Spleen (tissue), 11 donors: ENCODE data around the gene EFNA3. TPM values are rescaled to one million over a fixed set of nuclear protein-coding genes. Genes with fewer than 3 reads are reported as not detected.

Experiments used
- DNase-seq: peaks from one replicate; pipeline ENCODE4 v3.0.0-alpha.2; 2020
- H3K27ac ChIP-seq, 8 donors: fragments of 200-600 bp; sonication (generic) in 7 of 8; 1 replicate in 4 of 8; 2 replicates in 4 of 8; pipeline versions ENCODE4 v1.5.0 to v1.8.0; 2016 to 2021; ENCODE audit warnings: inconsistent platforms in 4 of 8, mild to moderate bottlenecking in 4 of 8, moderate library complexity in 1 of 8
- H3K27me3 ChIP-seq, 7 donors: fragments of 200-600 bp; sonication (generic) in 6 of 7; replicated peaks in 1 of 7; 1 replicate in 4 of 7; 2 replicates in 3 of 7; pipeline versions ENCODE4 v1.5.0 to v1.8.0; 2016 to 2021; ENCODE audit warnings: inconsistent platforms in 3 of 7, mild to moderate bottlenecking in 1 of 7
- H3K36me3 ChIP-seq, 6 donors: fragments of 200-600 bp; sonication (generic) in 5 of 6; 1 replicate in 4 of 6; 2 replicates in 2 of 6; pipeline versions ENCODE4 v1.5.0 to v1.8.0; 2016 to 2021; ENCODE audit warnings: inconsistent platforms in 2 of 6
- H3K4me1 ChIP-seq, 6 donors: fragments of 200-600 bp; sonication (generic) in 5 of 6; 1 replicate in 3 of 6; 2 replicates in 3 of 6; pipeline versions ENCODE4 v1.5.0 to v1.8.0; 2016 to 2021; ENCODE audit warnings: inconsistent platforms in 3 of 6
- H3K4me3 ChIP-seq, 8 donors: fragments of 200-600 bp; sonication (generic) in 7 of 8; 1 replicate in 4 of 8; 2 replicates in 4 of 8; pipeline versions ENCODE4 v1.5.0 to v1.8.0; 2016 to 2021; ENCODE audit warnings: inconsistent platforms in 4 of 8, mild to moderate bottlenecking in 4 of 8, moderate library complexity in 2 of 8
- H3K9me3 ChIP-seq, 8 donors: fragments of 200-600 bp; sonication (generic) in 7 of 8; 1 replicate in 4 of 8; 2 replicates in 4 of 8; pipeline versions ENCODE4 v1.5.0 to v1.8.0; 2016 to 2021; ENCODE audit warnings: inconsistent platforms in 4 of 8
- POLR2A ChIP-seq, 3 donors: fragments of 450-650 bp; IDR thresholded peaks; one replicate each; pipeline ENCODE4 v1.5.1; 2017; ENCODE audit warnings: antibody characterized with exemption in 3 of 3, mild to moderate bottlenecking in 1 of 3
- POLR2AphosphoS5 ChIP-seq, 3 donors: sonication (generic); formaldehyde crosslinking; IDR thresholded peaks; one replicate each; pipeline ENCODE4 v1.5.1; 2017; ENCODE audit warnings: antibody characterized with exemption in 3 of 3
- WGBS, 5 donors: extraction: QIAGEN DNeasy Blood & Tissue Kit in 3 of 5; methylation state at CpG; one replicate each; pipeline versions ENCODE4 v1.1.5 to v1.1.7; 2013 to 2018; 5-methylcytosine and 5-hydroxymethylcytosine counted together
- intact Hi-C: fragments of 100-400 bp; cut with DNase I; formaldehyde crosslinking; loops from one replicate; pipeline ENCODE4 v1.15.0; 2023; ENCODE audit warnings: low total_unique reads
- polyA plus RNA-seq, 3 donors: library from polyadenylated mRNA; stranded (reverse); fragments of 200-250 nt; gene quantifications; one replicate each; pipeline ENCODE4 v1.2.1, GENCODE V29; 2013
- total RNA-seq, 7 donors: library from RNA; depleted of rRNA in 3 of 7; stranded (reverse); fragments of >200 nt in 3 of 7; fragmentation: NEBNext Ultra II Directional in 4 of 7; extraction: Animal tissue kit (Norgen Biotek cat#: 25700) in 4 of 7; gene quantifications; one replicate each; pipeline versions ENCODE4 v1.1.0 to v1.2.1, GENCODE V29; 2016 to 2021
- TF ChIP-seq, protein P1 (sequence below), 11 experiments: fragments of 200-600 bp in 7 of 11; fragments of 450-650 bp in 4 of 11; sonication (generic) in 4 of 11; IDR thresholded peaks in 8 of 11; conservative IDR thresholded peaks in 3 of 11; 1 replicate in 7 of 11; 2 replicates in 4 of 11; pipeline versions ENCODE4 v1.4.0 to v1.8.0; 2016 to 2021; ENCODE audit warnings: antibody characterized with exemption in 11 of 11, inconsistent platforms in 4 of 11, mild to moderate bottlenecking in 1 of 11
- donor health status: healthy with polysubstance abuse.
- donor health status: DM: no; HTN: no; CAD: no; lungs with moderate emphysema.
- donor health status: DM: no; HTN: no; CAD: no.
- donor health status: Bipolar disorder and iron deficiency.
- donor health status: healthy.
- donor health status: DM: no; HTN: no; CAD: no.
- donor health status: DM: yes; HTN: yes; CAD: no.

The EFNA3 gene
- total and polyA plus RNA-seq, 10 donors, result 1.4 to 4.3 (median 1.9) TPM; not detected in 1

DNA sequence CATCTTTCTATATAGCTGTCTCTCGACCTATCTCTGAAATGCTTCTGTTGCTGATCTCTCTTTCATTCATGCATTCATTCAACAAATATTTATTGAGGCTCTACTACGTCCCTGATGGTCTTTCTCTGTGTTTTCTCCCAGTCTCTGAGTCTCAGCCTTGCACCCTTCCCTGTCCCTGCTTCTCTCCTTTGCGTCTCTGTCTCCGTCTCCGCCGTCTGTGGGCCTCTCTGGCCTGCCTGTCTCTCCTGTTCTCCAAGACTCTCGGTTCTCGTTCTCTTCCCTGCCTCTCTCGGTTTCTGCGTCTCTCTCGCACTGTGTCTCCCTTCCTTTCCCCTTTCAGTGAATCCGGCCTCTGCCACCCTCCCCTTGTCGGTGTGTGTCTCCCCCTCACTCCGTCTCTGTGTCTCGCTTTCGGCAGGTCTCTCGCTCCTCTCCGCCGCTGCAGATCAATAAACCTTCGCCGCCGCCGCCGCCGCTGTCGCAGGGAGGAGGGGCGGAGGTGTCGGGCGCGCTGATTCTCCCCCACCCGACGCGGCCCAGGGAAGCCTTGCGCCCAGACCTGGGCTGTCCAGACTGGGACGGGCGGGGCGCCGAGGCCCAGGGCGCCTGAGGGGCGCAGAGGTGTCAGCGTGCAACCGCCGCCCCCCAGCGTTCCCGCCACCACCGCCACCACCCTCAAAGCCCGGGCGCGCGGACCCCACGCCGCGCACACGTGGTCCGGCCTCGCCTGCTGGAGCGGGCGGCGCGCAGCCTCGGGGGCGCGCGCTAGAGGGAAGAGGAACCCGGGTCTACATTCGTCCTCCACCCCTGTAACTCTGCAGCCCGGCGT, 3.0 kb downstream of the EFNA3 start:
- Histone ChIP-seq H3K36me3 (no peaks in the 10 kb centered on the region), H3K9me3 (no peaks in the 10 kb centered on the region), H3K27me3 (peaks cover 24 to 66% (median 58%) of the 10 kb centered on the region in 7 donors), H3K4me1 (peaks cover 58 to 83% (median 75%) of the 10 kb centered on the region in 6 donors), H3K4me3 (peak overlapping the region in 7 of 8 donors; percentile 7 to 68 (median 25)), H3K27ac (no peak overlapping the region)
- WGBS, 5 donors, result 2 to 5% (median 2%) methylated on average over 35 to 68 of the region's 68 CpGs
- DNase-seq, result peak; percentile 78
- intact Hi-C loops, result no loop called here
- TF ChIP-seq POLR2AphosphoS5 (IDR thresholded peaks at IDR 0.05), result no peak
- no peak for TF ChIP-seq POLR2A (IDR thresholded peaks at IDR 0.05)
- TF ChIP-seq, protein P1, sequence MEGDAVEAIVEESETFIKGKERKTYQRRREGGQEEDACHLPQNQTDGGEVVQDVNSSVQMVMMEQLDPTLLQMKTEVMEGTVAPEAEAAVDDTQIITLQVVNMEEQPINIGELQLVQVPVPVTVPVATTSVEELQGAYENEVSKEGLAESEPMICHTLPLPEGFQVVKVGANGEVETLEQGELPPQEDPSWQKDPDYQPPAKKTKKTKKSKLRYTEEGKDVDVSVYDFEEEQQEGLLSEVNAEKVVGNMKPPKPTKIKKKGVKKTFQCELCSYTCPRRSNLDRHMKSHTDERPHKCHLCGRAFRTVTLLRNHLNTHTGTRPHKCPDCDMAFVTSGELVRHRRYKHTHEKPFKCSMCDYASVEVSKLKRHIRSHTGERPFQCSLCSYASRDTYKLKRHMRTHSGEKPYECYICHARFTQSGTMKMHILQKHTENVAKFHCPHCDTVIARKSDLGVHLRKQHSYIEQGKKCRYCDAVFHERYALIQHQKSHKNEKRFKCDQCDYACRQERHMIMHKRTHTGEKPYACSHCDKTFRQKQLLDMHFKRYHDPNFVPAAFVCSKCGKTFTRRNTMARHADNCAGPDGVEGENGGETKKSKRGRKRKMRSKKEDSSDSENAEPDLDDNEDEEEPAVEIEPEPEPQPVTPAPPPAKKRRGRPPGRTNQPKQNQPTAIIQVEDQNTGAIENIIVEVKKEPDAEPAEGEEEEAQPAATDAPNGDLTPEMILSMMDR (IDR thresholded peaks at IDR 0.05 in 8 of 11, conservative IDR thresholded peaks at IDR 0.05 in 3 of 11), result no peak

DNA sequence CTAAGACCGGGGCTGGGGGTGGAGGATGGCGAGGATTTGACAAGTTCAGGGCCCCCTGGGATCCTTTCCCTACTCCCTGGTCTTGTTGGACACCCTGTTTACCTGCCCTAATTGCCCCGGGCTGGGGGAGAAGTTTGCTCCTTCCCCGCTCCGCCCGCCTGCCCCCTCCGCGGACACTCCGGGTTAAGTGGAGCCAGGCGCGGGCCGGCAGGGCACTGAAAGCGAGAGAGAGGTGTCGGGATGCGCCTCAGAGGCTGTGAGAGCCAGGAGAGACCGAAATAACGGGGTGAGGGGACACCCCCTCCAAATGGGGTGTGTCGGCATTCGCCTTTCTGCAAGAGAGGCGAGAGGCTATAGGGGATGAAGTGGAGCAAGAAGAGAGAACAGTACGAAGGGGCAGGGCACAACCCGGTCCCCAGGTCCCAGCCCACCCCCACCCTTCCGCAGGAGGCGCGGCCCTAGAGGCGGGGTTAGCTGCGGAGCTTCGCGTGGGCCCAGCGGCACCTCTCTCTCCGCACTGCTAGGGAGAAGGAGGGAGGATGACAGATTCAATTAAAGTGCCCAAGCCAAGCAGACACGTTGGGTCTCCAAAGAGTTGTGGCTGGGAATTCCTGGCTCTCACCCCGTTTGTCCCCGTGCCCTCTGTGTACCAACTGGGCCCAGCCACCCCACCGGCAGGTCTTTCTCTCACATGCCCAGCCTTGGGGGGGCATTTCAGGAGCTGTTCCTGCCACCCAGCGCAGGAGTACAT, 3.8 kb downstream of the EFNA3 start:
- peak; percentile 78 for DNase-seq
- Histone ChIP-seq H3K27me3 (peaks cover 24 to 66% (median 58%) of the 10 kb centered on the region in 7 donors), H3K36me3 (no peaks in the 10 kb centered on the region), H3K27ac (no peak overlapping the region), H3K9me3 (no peaks in the 10 kb centered on the region), H3K4me3 (peak overlapping the region in 5 of 8 donors; percentile 7 to 68 (median 25)), H3K4me1 (peaks cover 58 to 91% (median 81%) of the 10 kb centered on the region in 6 donors)
- intact Hi-C loops, result no loop called here
- whole genome bisulfite sequencing, 5 donors, result 4 to 6% (median 5%) methylated on average over 34 to 36 of the region's 36 CpGs
- TF ChIP-seq, protein P1 (IDR thresholded peaks at IDR 0.05 in 8 of 11, conservative IDR thresholded peaks at IDR 0.05 in 3 of 11), result no peak
- no peak for TF ChIP-seq POLR2A (IDR thresholded peaks at IDR 0.05)
- TF ChIP-seq POLR2AphosphoS5 (IDR thresholded peaks at IDR 0.05), result no peak

DNA sequence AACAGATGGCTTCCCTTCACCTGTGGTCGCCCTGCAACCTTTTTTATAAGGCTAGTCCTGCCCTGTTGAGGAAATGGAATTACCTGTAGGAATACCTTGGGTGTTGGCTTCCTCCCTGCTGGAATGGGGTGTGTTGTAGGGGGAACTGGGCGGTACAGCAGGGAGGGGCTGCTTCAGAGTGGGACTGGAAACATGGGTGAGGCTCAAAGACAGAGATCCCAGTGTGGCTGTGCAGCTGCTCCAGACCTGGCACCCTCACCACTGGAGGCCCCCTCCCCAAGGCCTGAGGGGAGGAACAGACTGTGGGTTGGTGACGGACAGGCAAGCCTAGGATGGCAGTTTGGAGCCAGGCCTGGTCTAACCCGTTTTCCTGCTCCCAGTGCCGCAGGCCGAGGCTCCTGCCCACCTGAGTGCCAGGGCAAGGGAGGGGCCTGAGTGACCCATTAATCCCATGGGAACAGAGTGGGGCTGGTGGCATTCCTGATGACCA, 4.5 kb downstream of the EFNA3 start:
- peaks cover 58 to 93% (median 82%) of the 10 kb centered on the region in 6 donors for H3K4me1 ChIP-seq
- TF ChIP-seq POLR2AphosphoS5 (IDR thresholded peaks at IDR 0.05), result no peak
- TF ChIP-seq, protein P1 (IDR thresholded peaks at IDR 0.05 in 8 of 11, conservative IDR thresholded peaks at IDR 0.05 in 3 of 11), result no peak
- no peak for TF ChIP-seq POLR2A (IDR thresholded peaks at IDR 0.05)
- 60 to 82% (median 72%) methylated on average over 4 to 6 of the region's 6 CpGs for WGBS, 5 donors
- peak overlapping the region in 1 of 8 donors; percentile 68 for H3K4me3 ChIP-seq
- H3K27me3 ChIP-seq, result peaks cover 24 to 64% (median 58%) of the 10 kb centered on the region in 7 donors
- no peaks in the 10 kb centered on the region for H3K9me3 ChIP-seq
- H3K27ac ChIP-seq, result no peak overlapping the region
- intact Hi-C loops, result no loop called here
- peak; percentile 75 for DNase-seq
- no peaks in the 10 kb centered on the region for H3K36me3 ChIP-seq
